Measurements from ENCODE around the gene AHCYL2. TPM values are rescaled to one million over a fixed set of nuclear protein-coding genes. Genes with fewer than 3 reads are reported as not detected.

Gene AHCYL2
- total RNA-seq, 1 donor from 2014 or later = 10.1 TPM

GRCh38 chr7:129433847-129434674, 209.2 kb downstream of the AHCYL2 start, which contains the start of gene STRIP2:
TSS of gene STRIP2 (plus strand) at chr7:129434432. CDS start at chr7:129434473, 41 bp downstream.
- Histone ChIP-seq H3K27me3 (ENCODE audit: control insufficient read depth, insufficient read depth, low read length) (no peaks in the 10 kb centered on the region), H3K4me3 (ENCODE audit: low read depth, low read length) (peak within 1 kb of the TSS; percentile 63), H3K36me3 (ENCODE audit: control insufficient read depth, insufficient read depth, low read length) (no peaks in the 10 kb centered on the region)
- peak; percentile 30 for TF ChIP-seq CTCF (IDR thresholded peaks at IDR 0.05; ENCODE audit: insufficient read depth, low read length, poor library complexity, severe bottlenecking)
- peak; percentile 28 for DNase-seq (ENCODE audit: low read depth)

GRCh38 chr7:129434675-129435318, 210.0 kb downstream of the AHCYL2 start:
- DNase-seq (ENCODE audit: low read depth) = no peak
- no peak for TF ChIP-seq CTCF (IDR thresholded peaks at IDR 0.05; ENCODE audit: insufficient read depth, low read length, poor library complexity, severe bottlenecking)
- H3K4me3 ChIP-seq (ENCODE audit: low read depth, low read length) = peak overlapping the region; percentile 63
- no peaks in the 10 kb centered on the region for H3K36me3 ChIP-seq (ENCODE audit: control insufficient read depth, insufficient read depth, low read length)
- H3K27me3 ChIP-seq (ENCODE audit: control insufficient read depth, insufficient read depth, low read length) = no peaks in the 10 kb centered on the region

DNA sequence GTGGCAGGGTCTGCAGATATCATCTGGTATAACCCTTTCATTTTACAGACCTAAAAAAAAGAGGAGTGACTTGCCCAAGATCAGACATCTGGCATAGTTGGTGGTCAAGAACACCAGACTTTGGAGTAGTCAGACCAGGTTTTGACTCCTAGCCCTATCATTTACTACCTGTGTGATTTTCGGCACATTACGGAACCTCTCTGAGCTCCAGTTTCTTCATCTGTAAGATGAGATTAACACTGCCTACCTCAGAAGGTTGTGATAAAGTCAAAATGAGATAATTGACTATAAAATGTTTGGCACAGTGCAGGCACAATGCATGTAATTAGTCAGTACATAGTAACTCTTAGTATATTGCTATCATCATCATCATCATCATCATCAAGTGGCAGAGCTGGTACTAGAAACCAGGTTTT, 210.6 kb downstream of the AHCYL2 start:
- no peak for DNase-seq (ENCODE audit: low read depth)
- TF ChIP-seq CTCF (IDR thresholded peaks at IDR 0.05; ENCODE audit: insufficient read depth, low read length, poor library complexity, severe bottlenecking) = no peak
- H3K27me3 ChIP-seq (ENCODE audit: control insufficient read depth, insufficient read depth, low read length) = no peaks in the 10 kb centered on the region
- H3K4me3 ChIP-seq (ENCODE audit: low read depth, low read length) = peak overlapping the region; percentile 63
- H3K36me3 ChIP-seq (ENCODE audit: control insufficient read depth, insufficient read depth, low read length) = no peaks in the 10 kb centered on the region

GRCh38 chr7:129436335-129436923, 211.6 kb downstream of the AHCYL2 start:
- Histone ChIP-seq H3K4me3 (ENCODE audit: low read depth, low read length) (no peak overlapping the region), H3K36me3 (ENCODE audit: control insufficient read depth, insufficient read depth, low read length) (no peaks in the 10 kb centered on the region), H3K27me3 (ENCODE audit: control insufficient read depth, insufficient read depth, low read length) (no peaks in the 10 kb centered on the region)
- DNase-seq (ENCODE audit: low read depth) = no peak
- no peak for TF ChIP-seq CTCF (IDR thresholded peaks at IDR 0.05; ENCODE audit: insufficient read depth, low read length, poor library complexity, severe bottlenecking)

DNA sequence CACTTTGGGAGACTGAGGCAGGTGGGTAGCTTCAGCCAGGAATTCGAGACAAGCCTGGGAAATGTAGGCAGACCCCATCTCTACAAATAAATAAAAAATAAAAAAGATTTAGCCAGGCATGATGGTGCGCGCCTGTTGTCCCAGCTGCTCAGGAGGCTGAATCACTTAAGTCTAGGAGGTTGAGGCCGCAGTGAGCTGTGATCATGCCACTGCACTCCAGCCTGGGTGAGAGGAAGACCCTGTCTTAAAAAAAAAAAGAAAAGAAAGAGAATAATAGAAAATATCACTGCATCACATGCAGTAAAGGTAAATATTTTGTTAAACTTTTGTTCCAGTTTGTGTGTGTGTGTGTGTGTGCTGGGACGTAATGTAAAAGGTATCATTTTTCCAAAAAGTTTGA, 212.4 kb downstream of the AHCYL2 start:
- no peak for DNase-seq (ENCODE audit: low read depth)
- no peak for TF ChIP-seq CTCF (IDR thresholded peaks at IDR 0.05; ENCODE audit: insufficient read depth, low read length, poor library complexity, severe bottlenecking)
- H3K4me3 ChIP-seq (ENCODE audit: low read depth, low read length) = no peak overlapping the region
- no peaks in the 10 kb centered on the region for H3K27me3 ChIP-seq (ENCODE audit: control insufficient read depth, insufficient read depth, low read length)
- H3K36me3 ChIP-seq (ENCODE audit: control insufficient read depth, insufficient read depth, low read length) = no peaks in the 10 kb centered on the region

Data from kidney epithelial cell (primary cell).